Mesenteric fat pad (tissue), 1 donor: ENCODE data around the gene ZKSCAN1. TPM values are rescaled to one million over a fixed set of nuclear protein-coding genes. Genes with fewer than 3 reads are reported as not detected.

Experiments used
- DNase-seq: peaks from one replicate; pipeline ENCODE4 v3.0.0-alpha.2; 2020; ENCODE audit warnings: low spot score
- total RNA-seq: library from RNA; stranded (reverse); fragmentation: NEBNext Ultra II Directional; extraction: Animal tissue kit (Norgen Biotek cat#: 25700); gene quantifications from one replicate; pipeline ENCODE4 v1.2.1, GENCODE V29; 2021
- donor health status: DM: yes; HTN: yes; CAD: no.

Gene ZKSCAN1
- total RNA-seq, 1 donor from 2014 or later, result 58.9 TPM

- no peak for DNase-seq
These were observed 63.7 kb downstream of the ZKSCAN1 start for GRCh38 chr7:100079024-100079560.

- DNase-seq, result no peak
These were observed 65.6 kb downstream of the ZKSCAN1 start for GRCh38 chr7:100080907-100081534.

GRCh38 chr7:100081535-100082102, 66.2 kb downstream of the ZKSCAN1 start, which contains the start of gene ZNF3:
TSS of gene ZNF3 (minus strand) at chr7:100081723. CDS start at chr7:100077357, 4,366 bp downstream.
- DNase-seq, result peak; percentile 99

- no peak for DNase-seq
These were observed 67.6 kb downstream of the ZKSCAN1 start for GRCh38 chr7:100082978-100083377.

- no peak for DNase-seq
These were observed 70.1 kb downstream of the ZKSCAN1 start for GRCh38 chr7:100085515-100085914.

GRCh38 chr7:100087055-100087750, 71.8 kb downstream of the ZKSCAN1 start:
- DNase-seq, result no peak

GRCh38 chr7:100088095-100088620, 72.8 kb downstream of the ZKSCAN1 start:
- DNase-seq, result no peak

- peak; percentile 94 for DNase-seq
These were observed 73.4 kb downstream of the ZKSCAN1 start, which contains the start of gene COPS6 for GRCh38 chr7:100088621-100089457. TSS of gene COPS6 (plus strand) at chr7:100088969. CDS start at chr7:100088991, 22 bp downstream.

GRCh38 chr7:100089458-100090196, 74.2 kb downstream of the ZKSCAN1 start:
- no peak for DNase-seq

- no peak for DNase-seq
These were observed 75.4 kb downstream of the ZKSCAN1 start for GRCh38 chr7:100090527-100091410.

Other genes with a start within 250 kb of the ZKSCAN1 start
- gene CYP3A4, start 231.4 kb upstream of the ZKSCAN1 start, total RNA-seq, result 0.26 TPM
- 0.48 TPM for gene CYP3A43, start 187.6 kb upstream of the ZKSCAN1 start, total RNA-seq
- gene OR2AE1, start 138.6 kb upstream of the ZKSCAN1 start, total RNA-seq, result not detected
- 21.2 TPM for gene TRIM4, start 96.1 kb upstream of the ZKSCAN1 start, total RNA-seq
- gene GJC3, start 86.0 kb upstream of the ZKSCAN1 start, total RNA-seq, result 0.61 TPM
- 76.2 TPM for gene AZGP1, start 39.6 kb upstream of the ZKSCAN1 start, total RNA-seq
- 10.2 TPM for gene ZSCAN21, start 34.2 kb downstream of the ZKSCAN1 start, total RNA-seq
- gene ZNF3, start 66.1 kb downstream of the ZKSCAN1 start, total RNA-seq, result 16.8 TPM
- gene COPS6, start 73.4 kb downstream of the ZKSCAN1 start, total RNA-seq, result 85.2 TPM
- gene MCM7, start 85.8 kb downstream of the ZKSCAN1 start, total RNA-seq, result 22.7 TPM
- gene AP4M1, start 86.0 kb downstream of the ZKSCAN1 start, total RNA-seq, result 7.5 TPM
- 27.7 TPM for gene TAF6, start 103.8 kb downstream of the ZKSCAN1 start, total RNA-seq
- gene CNPY4, start 104.0 kb downstream of the ZKSCAN1 start, total RNA-seq, result 9.2 TPM
- gene MBLAC1, start 111.4 kb downstream of the ZKSCAN1 start, total RNA-seq, result 1.7 TPM
- gene LAMTOR4, start 133.3 kb downstream of the ZKSCAN1 start, total RNA-seq, result 112 TPM
- 22.5 TPM for gene TRAPPC14, start 143.1 kb downstream of the ZKSCAN1 start, total RNA-seq
- 1.7 TPM for gene GAL3ST4, start 153.0 kb downstream of the ZKSCAN1 start, total RNA-seq
- 1.2 TPM for gene GPC2, start 161.8 kb downstream of the ZKSCAN1 start, total RNA-seq
- 0.45 TPM for gene STAG3, start 162.3 kb downstream of the ZKSCAN1 start, total RNA-seq
- gene PVRIG, start 204.4 kb downstream of the ZKSCAN1 start, total RNA-seq, result not detected